Mesothelial cell of epicardium (in vitro differentiated cells): ENCODE measurements around the gene C19orf38. TPM values are rescaled to one million over a fixed set of nuclear protein-coding genes. Genes with fewer than 3 reads are reported as not detected.
"Not testable (repeated sequence)": the region's sequence is repeated elsewhere in the genome, so short reads cannot be mapped to it uniquely, and the experiment has no call there.

Experiments used
- DNase-seq, 2 experiments: peaks; one replicate each; pipeline ENCODE4 v3.0.0; 2021; ENCODE audit warnings: low spot score in 2 of 2; ENCODE audit not compliant: unreplicated experiment in 2 of 2
- H3K27ac Mint-ChIP-seq: 2 replicates; pipeline ENCODE4 v1.8.0; 2021; ENCODE audit warnings: mixed read lengths
- H3K27me3 Mint-ChIP-seq: 2 replicates; pipeline ENCODE4 v1.8.0; 2021; ENCODE audit warnings: low read depth, mixed read lengths
- H3K36me3 Mint-ChIP-seq: 2 replicates; pipeline ENCODE4 v1.8.0; 2021; ENCODE audit warnings: mixed read lengths
- H3K4me1 Mint-ChIP-seq: 2 replicates; pipeline ENCODE4 v1.8.0; 2021; ENCODE audit warnings: mixed read lengths
- H3K4me3 Mint-ChIP-seq: 2 replicates; pipeline ENCODE4 v1.8.0; 2021; ENCODE audit warnings: mild to moderate bottlenecking, moderate library complexity, mixed read lengths
- H3K9me3 Mint-ChIP-seq: 2 replicates; pipeline ENCODE4 v1.8.0; 2021; ENCODE audit warnings: mixed read lengths
- CTCF ChIP-seq: fragments of 200-600 bp; sonication (generic); IDR thresholded peaks from one replicate; pipeline ENCODE4 v1.5.0; 2021; ENCODE audit warnings: antibody characterized with exemption; ENCODE audit not compliant: unreplicated experiment
- total RNA-seq: library from RNA; stranded (reverse); gene quantifications from 3 replicates; pipeline ENCODE4 v1.2.1, GENCODE V29; 2021

The C19orf38 gene
- total RNA-seq, 1 donor from 2014 or later, result 2.3 TPM

DNA sequence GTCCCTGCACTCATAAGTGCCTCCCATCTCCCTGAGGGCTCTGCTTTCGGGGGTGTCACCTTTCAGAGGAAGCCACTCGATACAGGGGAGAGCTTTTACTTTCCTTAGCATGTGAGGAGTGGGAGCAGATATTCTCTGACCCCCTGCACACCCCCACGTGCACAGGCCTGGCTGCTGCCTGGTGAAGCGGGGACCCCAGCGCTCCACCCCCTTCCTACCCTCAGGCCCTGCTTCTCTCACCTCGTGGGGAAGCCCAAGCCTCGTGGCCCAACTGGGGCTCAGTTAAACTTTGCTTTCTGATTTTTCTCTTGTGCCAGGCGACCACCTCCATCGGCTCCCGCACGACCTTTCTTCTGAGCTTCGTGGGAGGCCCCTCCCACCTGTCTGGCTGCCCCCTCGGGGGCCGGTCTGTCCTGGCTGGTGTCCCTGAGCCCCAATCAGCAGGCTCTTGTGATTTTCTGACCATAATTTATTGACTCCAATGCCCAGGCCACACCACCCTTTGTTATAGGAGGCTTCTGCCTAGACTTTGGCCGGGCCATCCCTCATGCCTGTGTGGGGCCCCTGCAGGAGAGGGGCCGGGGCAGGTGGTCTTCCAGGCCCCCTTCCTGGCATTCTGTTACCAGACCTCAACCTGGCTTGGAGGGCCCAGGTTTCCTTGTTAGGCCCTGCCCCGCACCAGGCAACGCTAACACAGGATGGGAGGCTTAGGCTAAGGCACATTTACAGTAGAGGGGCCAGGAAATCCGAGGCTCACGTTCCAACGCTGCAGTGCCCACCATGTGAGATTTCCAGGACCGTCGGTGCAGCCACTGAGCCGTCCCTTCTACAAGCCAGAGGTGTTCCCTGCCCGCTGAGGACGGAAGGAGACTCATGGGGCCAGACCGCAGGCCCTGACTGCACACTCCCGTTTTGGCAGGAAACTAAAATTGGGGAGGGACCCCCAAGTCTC lies 16.0 kb upstream of the C19orf38 start:
- Mint-ChIP-seq H3K27me3 (no peaks in the 10 kb centered on the region), H3K4me1 (peaks cover 11% of the 10 kb centered on the region), H3K4me3 (no peak overlapping the region), H3K27ac (no peak overlapping the region), H3K9me3 (peaks cover 8% of the 10 kb centered on the region), H3K36me3 (peaks cover 6% of the 10 kb centered on the region)
- DNase-seq, result no peak
- no peak for TF ChIP-seq CTCF

GRCh38 chr19:10832939-10833296 lies 15.3 kb upstream of the C19orf38 start:
- no peak overlapping the region for H3K27ac Mint-ChIP-seq
- H3K36me3 Mint-ChIP-seq, result peaks cover 6% of the 10 kb centered on the region
- H3K4me1 Mint-ChIP-seq, result peaks cover 11% of the 10 kb centered on the region
- peaks cover 8% of the 10 kb centered on the region for H3K9me3 Mint-ChIP-seq
- DNase-seq, result no peak
- TF ChIP-seq CTCF, result no peak
- H3K4me3 Mint-ChIP-seq, result no peak overlapping the region
- H3K27me3 Mint-ChIP-seq, result no peaks in the 10 kb centered on the region

DNA sequence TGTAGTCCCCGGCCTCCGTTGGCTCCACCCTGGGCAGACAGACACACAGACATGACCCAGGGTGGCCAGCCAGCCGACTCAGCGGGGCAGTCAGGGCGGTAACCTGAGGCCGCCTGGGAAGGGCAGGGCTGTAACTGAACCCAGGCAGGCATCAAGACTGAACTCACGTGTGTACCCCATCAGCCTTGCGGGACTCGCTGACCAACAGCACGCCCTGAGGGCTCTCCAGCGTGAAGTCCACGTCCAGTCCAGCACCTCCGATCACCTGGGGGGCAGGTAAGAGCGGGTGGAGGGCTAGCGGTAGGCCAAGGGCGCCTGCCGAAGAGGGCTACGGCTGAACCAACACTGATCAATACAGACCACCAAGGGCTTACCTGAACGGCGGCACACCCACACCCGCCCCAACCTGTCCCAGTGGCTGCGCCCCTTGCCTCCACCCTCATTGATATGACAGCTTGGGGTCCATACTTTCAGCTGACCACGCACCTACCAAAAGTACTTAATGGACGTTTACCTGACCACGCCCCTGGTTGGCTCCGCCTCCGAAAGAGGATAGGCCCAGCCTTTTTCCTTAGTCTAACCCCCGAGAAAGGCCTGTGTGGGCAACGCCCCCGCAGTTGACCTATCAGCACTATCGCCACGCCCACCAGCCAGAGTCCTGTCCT lies 13.0 kb upstream of the C19orf38 start:
- peaks cover 6% of the 10 kb centered on the region for H3K36me3 Mint-ChIP-seq
- peaks cover 11% of the 10 kb centered on the region for H3K4me1 Mint-ChIP-seq
- H3K27me3 Mint-ChIP-seq, result no peaks in the 10 kb centered on the region
- H3K4me3 Mint-ChIP-seq, result peak overlapping the region; percentile 90
- peaks cover 12% of the 10 kb centered on the region for H3K9me3 Mint-ChIP-seq
- no peak for TF ChIP-seq CTCF
- H3K27ac Mint-ChIP-seq, result peak overlapping the region; percentile 99
- DNase-seq, result no peak

GRCh38 chr19:10835754-10836478 lies 12.3 kb upstream of the C19orf38 start, which contains the start of gene TMED1:
TMED1 (minus strand) TSS chr19:10836212; CDS start chr19:10836191, 21 bp downstream.
- Mint-ChIP-seq H3K9me3 (peaks cover 12% of the 10 kb centered on the region), H3K36me3 (peaks cover 6% of the 10 kb centered on the region), H3K27me3 (no peaks in the 10 kb centered on the region), H3K4me1 (peaks cover 11% of the 10 kb centered on the region), H3K27ac (peak within 1 kb of the TSS; percentile 99), H3K4me3 (peak within 1 kb of the TSS; percentile 90)
- TF ChIP-seq CTCF, result peak; percentile 40
- DNase-seq, result peak; percentile 98 to 99

DNA sequence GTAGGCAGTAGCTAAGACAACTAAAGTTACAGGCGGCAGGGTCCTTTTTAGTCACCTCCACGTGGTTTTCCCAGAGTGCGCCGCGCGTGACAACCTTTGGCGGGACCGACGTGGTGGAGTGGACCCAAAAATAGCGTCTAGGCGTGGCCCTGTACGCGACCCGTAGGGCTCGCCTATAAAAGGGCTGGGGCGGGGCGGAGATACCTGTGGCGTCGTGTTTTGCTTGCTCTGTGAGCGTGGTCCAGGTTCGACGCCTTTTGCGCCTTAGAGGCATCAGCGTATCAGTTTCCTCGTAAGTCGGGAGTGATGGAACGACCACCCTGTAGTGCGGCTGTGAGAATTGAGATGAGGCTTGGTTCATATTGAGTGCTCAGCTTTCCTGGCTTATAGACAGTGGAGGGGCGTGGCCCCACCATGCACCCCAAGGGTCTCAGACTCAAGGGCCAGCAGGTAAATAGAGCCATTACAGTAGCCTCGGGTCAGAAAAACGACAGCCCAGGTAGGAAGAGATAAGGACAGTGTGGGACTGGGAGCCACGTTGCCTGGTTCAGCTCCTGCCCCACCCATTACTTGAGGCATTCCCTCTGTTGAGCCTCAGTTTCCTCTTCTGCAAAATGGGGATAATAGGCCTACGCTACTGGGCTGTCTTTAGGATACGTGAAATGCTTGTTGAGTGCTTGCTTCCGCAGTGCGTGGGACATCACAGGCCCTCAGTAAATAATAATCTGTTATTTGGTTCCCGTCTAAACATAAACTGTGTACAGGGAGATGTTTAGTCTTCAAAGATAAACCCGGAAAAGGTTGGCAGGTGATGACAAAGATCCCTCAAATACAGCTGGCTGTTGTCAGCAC lies 11.5 kb upstream of the C19orf38 start:
- Mint-ChIP-seq H3K4me1 (peaks cover 11% of the 10 kb centered on the region), H3K36me3 (peaks cover 6% of the 10 kb centered on the region), H3K4me3 (peak overlapping the region; percentile 90), H3K27ac (peak overlapping the region; percentile 99), H3K27me3 (no peaks in the 10 kb centered on the region), H3K9me3 (peaks cover 12% of the 10 kb centered on the region)
- no peak for DNase-seq
- no peak for TF ChIP-seq CTCF

GRCh38 chr19:10837649-10838048 lies 10.6 kb upstream of the C19orf38 start:
- H3K9me3 Mint-ChIP-seq, result peaks cover 12% of the 10 kb centered on the region
- DNase-seq, H3K27ac Mint-ChIP-seq, H3K27me3 Mint-ChIP-seq, H3K36me3 Mint-ChIP-seq, H3K4me3 Mint-ChIP-seq: not testable (repeated sequence)
- H3K4me1 Mint-ChIP-seq, result peaks cover 11% of the 10 kb centered on the region
